NT2/D1 (cell line): ENCODE results near the gene SLC5A9.

Experiments used
- SUZ12 ChIP-seq: IDR thresholded peaks from 2 replicates; pipeline ENCODE4 v1.6.1; 2011; ENCODE audit not compliant: insufficient read length, insufficient read depth; ENCODE audit errors: extremely low read depth
- YY1 ChIP-seq: IDR thresholded peaks from 2 replicates; pipeline ENCODE4 v1.6.1; 2011; ENCODE audit not compliant: insufficient read length, insufficient read depth

DNA sequence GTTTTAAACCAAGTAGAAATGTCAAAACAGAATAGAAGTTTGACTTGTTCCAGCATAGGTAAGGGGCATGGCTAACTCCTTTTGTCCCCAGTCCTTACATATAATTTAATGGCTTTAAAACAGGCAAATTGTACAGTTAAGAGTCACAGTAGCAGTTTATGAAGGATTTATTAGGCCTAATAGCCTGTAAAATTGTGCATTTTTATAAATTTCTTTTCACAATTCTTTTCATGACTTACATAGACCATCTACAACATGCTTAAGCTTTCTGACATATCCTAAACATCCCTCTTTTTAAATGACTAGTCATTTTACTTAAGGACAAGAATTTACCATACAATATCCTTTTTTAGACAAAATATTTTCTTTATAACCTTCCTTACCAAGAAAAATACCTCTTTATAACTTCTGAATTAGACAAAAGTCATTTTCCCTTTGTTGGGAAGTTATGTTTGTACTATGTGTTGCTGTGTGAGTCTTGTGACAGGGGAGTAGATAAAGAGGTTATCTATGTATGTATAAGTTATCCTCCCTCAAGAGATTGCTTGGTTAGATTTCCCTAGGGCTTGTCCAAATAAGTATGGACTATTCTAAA lies 34.5 kb upstream of the SLC5A9 start:
- TF ChIP-seq SUZ12 (no peak), YY1 (no peak)
